Osteoblast (primary cell): ENCODE measurements around the gene IL17F. TPM values are rescaled to one million over a fixed set of nuclear protein-coding genes. Genes with fewer than 3 reads are reported as not detected.

Experiments used
- DNase-seq: peaks from one replicate; pipeline ENCODE4 v3.0.0; 2011; ENCODE audit warnings: low spot score, mixed read lengths; ENCODE audit not compliant: insufficient read length; ENCODE audit errors: missing footprints
- H2AFZ ChIP-seq: 2 replicates; pipeline ENCODE4 v1.6.0; 2011; ENCODE audit warnings: mild to moderate bottlenecking, low read length
- H3K27ac ChIP-seq: 2 replicates; pipeline ENCODE4 v1.5.1; 2011; ENCODE audit warnings: mild to moderate bottlenecking, low read depth, low read length, moderate library complexity
- H3K27me3 ChIP-seq: 2 replicates; pipeline ENCODE4 v1.6.0; 2012; ENCODE audit warnings: mild to moderate bottlenecking, control low read depth, inconsistent platforms, low read length, moderate library complexity; ENCODE audit not compliant: insufficient read depth
- H3K36me3 ChIP-seq: 2 replicates; pipeline ENCODE4 v1.5.1; 2011; ENCODE audit warnings: mild to moderate bottlenecking, low read length, control low read depth, moderate library complexity; ENCODE audit not compliant: insufficient read depth
- H3K4me1 ChIP-seq: 2 replicates; pipeline ENCODE4 v1.5.1; 2011; ENCODE audit warnings: mild to moderate bottlenecking, low read length, control low read depth, moderate library complexity; ENCODE audit not compliant: insufficient read depth
- H3K4me2 ChIP-seq: 2 replicates; pipeline ENCODE4 v1.6.0; 2011; ENCODE audit warnings: mild to moderate bottlenecking, low read length; ENCODE audit not compliant: insufficient read depth
- H3K4me3 ChIP-seq: fragments of 200-600 bp; sonication (generic); 3 replicates; pipeline ENCODE4 v1.5.1; 2012; ENCODE audit warnings: mild to moderate bottlenecking, low read length, inconsistent platforms; ENCODE audit not compliant: insufficient read depth
- H3K79me2 ChIP-seq: 2 replicates; pipeline ENCODE4 v1.6.0; 2012; ENCODE audit warnings: mild to moderate bottlenecking, low read length, control low read depth, inconsistent platforms; ENCODE audit not compliant: insufficient read depth
- H3K9me3 ChIP-seq: 2 replicates; pipeline ENCODE4 v1.5.1; 2011; ENCODE audit warnings: low read depth, low read length, control low read depth
- H4K20me1 ChIP-seq: 2 replicates; pipeline ENCODE4 v1.6.0; 2012; ENCODE audit warnings: mild to moderate bottlenecking, low read length, control low read depth; ENCODE audit not compliant: insufficient read depth
- total RNA-seq: library from RNA; depleted of rRNA; stranded (reverse); fragments of >200 nt; gene quantifications from 2 replicates; pipeline ENCODE4 v1.2.3, GENCODE V29; 2012
- TF ChIP-seq, protein P1 (sequence below): IDR thresholded peaks from 2 replicates; pipeline ENCODE4 v1.5.1; 2011; ENCODE audit warnings: mild to moderate bottlenecking, low read depth, low read length, moderate library complexity; ENCODE audit errors: extremely low read depth

IL17F gene
- total RNA-seq, 1 donor = not detected

- no peak for DNase-seq
- no peak overlapping the region for H3K4me2 ChIP-seq
- no peak overlapping the region for H3K4me3 ChIP-seq
- TF ChIP-seq, protein P1, sequence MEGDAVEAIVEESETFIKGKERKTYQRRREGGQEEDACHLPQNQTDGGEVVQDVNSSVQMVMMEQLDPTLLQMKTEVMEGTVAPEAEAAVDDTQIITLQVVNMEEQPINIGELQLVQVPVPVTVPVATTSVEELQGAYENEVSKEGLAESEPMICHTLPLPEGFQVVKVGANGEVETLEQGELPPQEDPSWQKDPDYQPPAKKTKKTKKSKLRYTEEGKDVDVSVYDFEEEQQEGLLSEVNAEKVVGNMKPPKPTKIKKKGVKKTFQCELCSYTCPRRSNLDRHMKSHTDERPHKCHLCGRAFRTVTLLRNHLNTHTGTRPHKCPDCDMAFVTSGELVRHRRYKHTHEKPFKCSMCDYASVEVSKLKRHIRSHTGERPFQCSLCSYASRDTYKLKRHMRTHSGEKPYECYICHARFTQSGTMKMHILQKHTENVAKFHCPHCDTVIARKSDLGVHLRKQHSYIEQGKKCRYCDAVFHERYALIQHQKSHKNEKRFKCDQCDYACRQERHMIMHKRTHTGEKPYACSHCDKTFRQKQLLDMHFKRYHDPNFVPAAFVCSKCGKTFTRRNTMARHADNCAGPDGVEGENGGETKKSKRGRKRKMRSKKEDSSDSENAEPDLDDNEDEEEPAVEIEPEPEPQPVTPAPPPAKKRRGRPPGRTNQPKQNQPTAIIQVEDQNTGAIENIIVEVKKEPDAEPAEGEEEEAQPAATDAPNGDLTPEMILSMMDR = no peak
- H2AFZ ChIP-seq = no peak overlapping the region
- peaks cover 28% of the 10 kb centered on the region for H3K27me3 ChIP-seq
- no peaks in the 10 kb centered on the region for H3K79me2 ChIP-seq
- no peak overlapping the region for H3K27ac ChIP-seq
- H4K20me1 ChIP-seq = no peaks in the 10 kb centered on the region
- H3K4me1 ChIP-seq = no peaks in the 10 kb centered on the region
- H3K36me3 ChIP-seq = no peaks in the 10 kb centered on the region
- no peaks in the 10 kb centered on the region for H3K9me3 ChIP-seq
Measured at GRCh38 chr6:52255434-52255833, 11.1 kb upstream of the IL17F start.

DNA sequence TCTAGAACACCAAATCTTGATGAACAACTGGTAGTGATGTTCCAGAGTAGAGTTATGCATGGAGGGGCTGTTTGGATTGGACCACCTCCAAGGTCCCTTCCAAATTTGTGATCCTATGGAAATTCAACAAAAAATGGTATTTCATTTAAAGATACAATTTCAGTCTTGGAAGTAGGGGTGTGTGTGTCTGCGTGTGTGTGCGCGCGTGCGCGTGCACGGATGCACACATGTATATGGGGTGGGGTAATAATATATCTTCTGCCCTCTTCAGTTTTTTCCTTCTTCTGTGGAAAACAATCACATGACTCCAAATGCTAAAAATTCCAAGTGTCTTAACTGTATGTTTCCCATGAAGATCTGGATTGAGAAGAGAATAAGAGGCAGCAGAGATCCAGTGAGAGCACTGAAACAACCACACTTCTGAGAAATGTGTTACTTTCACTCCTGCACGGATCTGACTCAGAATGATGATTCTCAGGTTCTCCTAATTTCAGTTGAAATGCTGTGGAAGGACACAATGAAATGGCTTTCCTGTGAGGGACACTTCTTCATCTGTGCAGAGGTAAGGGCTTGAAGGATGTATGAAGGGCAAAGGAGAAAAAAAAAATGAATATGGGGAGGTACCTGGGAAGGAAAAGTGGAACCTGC, 10.6 kb upstream of the IL17F start:
- Histone ChIP-seq H3K36me3 (no peaks in the 10 kb centered on the region), H3K4me2 (no peak overlapping the region), H3K4me3 (no peak overlapping the region), H3K79me2 (no peaks in the 10 kb centered on the region), H4K20me1 (no peaks in the 10 kb centered on the region), H2AFZ (no peak overlapping the region), H3K9me3 (no peaks in the 10 kb centered on the region), H3K27ac (no peak overlapping the region), H3K4me1 (no peaks in the 10 kb centered on the region), H3K27me3 (peaks cover 28% of the 10 kb centered on the region)
- no peak for DNase-seq
- TF ChIP-seq, protein P1 = no peak

- no peaks in the 10 kb centered on the region for H3K9me3 ChIP-seq
- no peak overlapping the region for H3K4me2 ChIP-seq
- H4K20me1 ChIP-seq = no peaks in the 10 kb centered on the region
- no peak overlapping the region for H3K4me3 ChIP-seq
- H3K4me1 ChIP-seq = no peaks in the 10 kb centered on the region
- H3K36me3 ChIP-seq = no peaks in the 10 kb centered on the region
- no peak for DNase-seq
- H2AFZ ChIP-seq = no peak overlapping the region
- TF ChIP-seq, protein P1 = no peak
- no peaks in the 10 kb centered on the region for H3K79me2 ChIP-seq
- no peak overlapping the region for H3K27ac ChIP-seq
- H3K27me3 ChIP-seq = peaks cover 28% of the 10 kb centered on the region
Measured at GRCh38 chr6:52253494-52253893, 9.2 kb upstream of the IL17F start.

GRCh38 chr6:52251113-52251512, 6.8 kb upstream of the IL17F start:
- H3K27ac ChIP-seq = no peak overlapping the region
- H3K4me1 ChIP-seq = no peaks in the 10 kb centered on the region
- no peaks in the 10 kb centered on the region for H3K79me2 ChIP-seq
- TF ChIP-seq, protein P1 = no peak
- DNase-seq = no peak
- H3K27me3 ChIP-seq = peaks cover 28% of the 10 kb centered on the region
- no peak overlapping the region for H2AFZ ChIP-seq
- no peak overlapping the region for H3K4me3 ChIP-seq
- H3K36me3 ChIP-seq = no peaks in the 10 kb centered on the region
- H3K4me2 ChIP-seq = no peak overlapping the region
- H3K9me3 ChIP-seq = no peaks in the 10 kb centered on the region
- H4K20me1 ChIP-seq = no peaks in the 10 kb centered on the region
